Vagina (tissue), 2 donors: ENCODE measurements around the gene PADI2. TPM values are rescaled to one million over a fixed set of nuclear protein-coding genes. Genes with fewer than 3 reads are reported as not detected.

ENCODE experiments used
- DNase-seq, 2 donors: peaks; one replicate each; pipeline ENCODE4 v3.0.0-alpha.2; 2017; ENCODE audit errors: extremely low spot score in 2 of 2
- H3K27ac ChIP-seq: fragments of 200-600 bp; sonication (generic); one replicate; pipeline ENCODE4 v1.5.1; 2019
- H3K27me3 ChIP-seq: fragments of 200-600 bp; sonication (generic); one replicate; pipeline ENCODE4 v1.5.1; 2019
- H3K36me3 ChIP-seq, 2 donors: fragments of 200-600 bp; sonication (generic); one replicate each; pipeline ENCODE4 v1.5.1; 2017 to 2019
- H3K4me1 ChIP-seq: fragments of 200-600 bp; sonication (generic); one replicate; pipeline ENCODE4 v1.5.1; 2019
- H3K4me3 ChIP-seq, 2 donors: fragments of 200-600 bp; sonication (generic); 1 replicate in 1 of 2; 2 replicates in 1 of 2; pipeline ENCODE4 v1.5.1; 2016 to 2019
- H3K9me3 ChIP-seq: fragments of 200-600 bp; sonication (generic); one replicate; pipeline ENCODE4 v1.5.1; 2019
- CTCF ChIP-seq, 3 experiments: fragments of 450-650 bp in 2 of 3; fragments of 200-600 bp in 1 of 3; sonication (generic) in 1 of 3; IDR thresholded peaks; one replicate each; pipeline ENCODE4 v1.5.1; 2017 to 2019; ENCODE audit warnings: antibody characterized with exemption in 3 of 3, mild to moderate bottlenecking in 2 of 3, moderate library complexity in 2 of 3
- POLR2A ChIP-seq, 2 donors: fragments of 450-650 bp; IDR thresholded peaks; one replicate each; pipeline ENCODE4 v1.6.1; 2017; ENCODE audit warnings: antibody characterized with exemption in 2 of 2, mild to moderate bottlenecking in 2 of 2, moderate library complexity in 2 of 2
- POLR2AphosphoS5 ChIP-seq, 2 donors: sonication (generic); formaldehyde crosslinking; IDR thresholded peaks; one replicate each; pipeline ENCODE4 v1.9.0; 2017; ENCODE audit warnings: antibody characterized with exemption in 2 of 2, mild to moderate bottlenecking in 2 of 2, low read depth in 1 of 2; ENCODE audit not compliant: insufficient read depth in 1 of 2
- intact Hi-C: fragments of 100-400 bp; cut with DNase I; formaldehyde crosslinking; loops from one replicate; pipeline ENCODE4 v1.15.1; 2023
- total RNA-seq: library from RNA; depleted of rRNA; stranded (reverse); fragments of >200 nt; gene quantifications from one replicate; pipeline ENCODE4 v1.2.3, GENCODE V29; 2016

PADI2 gene
- total RNA-seq, 1 donor from 2014 or later, result 0.98 TPM

GRCh38 chr1:17023573-17023972 is 95.7 kb downstream of the PADI2 start:
- Histone ChIP-seq H3K4me1 (peaks cover 13% of the 10 kb centered on the region), H3K9me3 (no peaks in the 10 kb centered on the region), H3K36me3 (peaks cover 4 to 89% of the 10 kb centered on the region in 2 donors), H3K4me3 (no peak overlapping the region), H3K27me3 (no peaks in the 10 kb centered on the region), H3K27ac (no peak overlapping the region)
- intact Hi-C loops, result no loop called here
- TF ChIP-seq POLR2AphosphoS5 (IDR thresholded peaks at IDR 0.05; ENCODE audit: insufficient read depth in 1 of 2, low read depth in 1 of 2) (no peak), POLR2A (IDR thresholded peaks at IDR 0.05) (no peak), CTCF (IDR thresholded peaks at IDR 0.05) (no peak)
- no peak for DNase-seq

- DNase-seq, result no peak
- H3K9me3 ChIP-seq, result no peaks in the 10 kb centered on the region
- no peak overlapping the region for H3K27ac ChIP-seq
- H3K27me3 ChIP-seq, result no peaks in the 10 kb centered on the region
- TF ChIP-seq CTCF (IDR thresholded peaks at IDR 0.05) (no peak), POLR2A (IDR thresholded peaks at IDR 0.05) (no peak), POLR2AphosphoS5 (IDR thresholded peaks at IDR 0.05; ENCODE audit: insufficient read depth in 1 of 2, low read depth in 1 of 2) (no peak)
- H3K4me1 ChIP-seq, result peaks cover 9% of the 10 kb centered on the region
- intact Hi-C loops, result no loop called here
- H3K36me3 ChIP-seq, result peaks cover 4 to 91% of the 10 kb centered on the region in 2 donors
- H3K4me3 ChIP-seq, result no peak overlapping the region
Observed at GRCh38 chr1:17023102-17023501, 96.1 kb downstream of the PADI2 start.

GRCh38 chr1:17021896-17022295 is 97.4 kb downstream of the PADI2 start:
- no peak overlapping the region for H3K4me3 ChIP-seq
- H3K27me3 ChIP-seq, result no peaks in the 10 kb centered on the region
- no peak for DNase-seq
- no peaks in the 10 kb centered on the region for H3K9me3 ChIP-seq
- no peak overlapping the region for H3K27ac ChIP-seq
- peaks cover 4 to 86% of the 10 kb centered on the region in 2 donors for H3K36me3 ChIP-seq
- intact Hi-C loops, result no loop called here
- H3K4me1 ChIP-seq, result no peaks in the 10 kb centered on the region
- TF ChIP-seq POLR2AphosphoS5 (IDR thresholded peaks at IDR 0.05; ENCODE audit: insufficient read depth in 1 of 2, low read depth in 1 of 2) (no peak), POLR2A (IDR thresholded peaks at IDR 0.05) (no peak), CTCF (IDR thresholded peaks at IDR 0.05) (no peak)

- Histone ChIP-seq H3K9me3 (no peaks in the 10 kb centered on the region), H3K4me1 (no peaks in the 10 kb centered on the region), H3K36me3 (peaks cover 4 to 73% of the 10 kb centered on the region in 2 donors), H3K27me3 (no peaks in the 10 kb centered on the region), H3K4me3 (no peak overlapping the region), H3K27ac (no peak overlapping the region)
- TF ChIP-seq CTCF (IDR thresholded peaks at IDR 0.05) (no peak), POLR2A (IDR thresholded peaks at IDR 0.05) (no peak), POLR2AphosphoS5 (IDR thresholded peaks at IDR 0.05; ENCODE audit: insufficient read depth in 1 of 2, low read depth in 1 of 2) (no peak)
- no peak for DNase-seq
- intact Hi-C loops, result no loop called here
Observed at GRCh38 chr1:17020502-17020901, 98.7 kb downstream of the PADI2 start.

DNA sequence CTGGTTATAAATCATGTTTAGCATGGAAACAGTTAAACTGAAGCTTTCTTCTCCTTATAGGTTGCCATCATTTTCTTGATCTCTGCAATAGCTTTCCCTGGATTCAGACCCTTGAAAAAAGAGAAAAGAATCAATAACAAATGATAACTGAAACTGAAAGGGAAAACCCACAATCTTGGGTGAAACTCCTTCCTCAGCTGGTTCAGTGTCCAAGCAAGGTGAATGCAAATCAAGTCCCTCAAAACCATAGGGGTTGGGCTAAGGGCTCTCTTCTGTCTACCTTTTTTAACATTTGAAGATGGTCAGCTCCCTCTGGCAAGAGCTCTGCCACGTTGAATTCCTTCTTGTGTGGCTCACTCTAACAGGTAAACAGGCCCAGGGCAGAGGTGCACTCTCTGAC is 100.4 kb downstream of the PADI2 start:
- DNase-seq, result no peak
- Histone ChIP-seq H3K27me3 (no peaks in the 10 kb centered on the region), H3K9me3 (no peaks in the 10 kb centered on the region), H3K36me3 (peaks cover 4 to 58% of the 10 kb centered on the region in 2 donors), H3K4me3 (no peak overlapping the region), H3K27ac (no peak overlapping the region), H3K4me1 (no peaks in the 10 kb centered on the region)
- no peak for TF ChIP-seq CTCF (IDR thresholded peaks at IDR 0.05)
- TF ChIP-seq POLR2AphosphoS5 (IDR thresholded peaks at IDR 0.05; ENCODE audit: insufficient read depth in 1 of 2, low read depth in 1 of 2), result no peak
- no peak for TF ChIP-seq POLR2A (IDR thresholded peaks at IDR 0.05)
- intact Hi-C loops, result no loop called here
